ENCODE measurements around the gene ZNF518A.

DNA sequence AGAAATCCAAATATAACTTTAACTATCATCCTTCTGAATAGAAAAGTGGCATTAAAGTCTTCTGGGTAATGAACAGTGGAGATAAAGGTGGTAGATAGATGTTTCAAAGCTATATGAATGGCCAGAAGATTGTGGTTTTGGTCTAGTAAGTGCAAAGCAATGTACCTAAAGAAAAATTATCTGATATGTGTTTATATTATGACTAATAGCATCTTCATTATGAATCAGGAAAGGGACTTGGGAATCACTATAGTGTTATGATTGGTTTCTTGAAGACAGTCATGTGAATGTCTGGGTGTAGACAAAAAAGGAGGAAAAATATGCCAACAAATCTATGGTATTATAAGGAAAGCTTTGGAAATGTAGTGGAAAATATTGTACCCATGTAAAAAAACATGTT lies 3.0 kb downstream of the ZNF518A start:
- TF ChIP-seq POLR2A (IDR thresholded peaks at IDR 0.05; ENCODE audit: insufficient read depth in 1 of 2, low read depth in 2 of 2, low read length in 2 of 2) (no peak), NPAS2 (CRISPR knock-in tag; IDR thresholded peaks at IDR 0.05; ENCODE audit: borderline replicate concordance) (no peak)
